HL-60/S4 treated with phorbol 12-myristate 13-acetate at 8.2 ng/mL for 4 days and 3 days (cell line): Measurements from ENCODE around the gene PSMD2.

ENCODE experiments used
- in situ Hi-C: fragments of 300-500 bp; cut with MboI; formaldehyde crosslinking; loops from 2 replicates; pipeline ENCODE4 v1.15.0; 2022; ENCODE audit warnings: low sequenced_read_pairs

PSMD2 gene

DNA sequence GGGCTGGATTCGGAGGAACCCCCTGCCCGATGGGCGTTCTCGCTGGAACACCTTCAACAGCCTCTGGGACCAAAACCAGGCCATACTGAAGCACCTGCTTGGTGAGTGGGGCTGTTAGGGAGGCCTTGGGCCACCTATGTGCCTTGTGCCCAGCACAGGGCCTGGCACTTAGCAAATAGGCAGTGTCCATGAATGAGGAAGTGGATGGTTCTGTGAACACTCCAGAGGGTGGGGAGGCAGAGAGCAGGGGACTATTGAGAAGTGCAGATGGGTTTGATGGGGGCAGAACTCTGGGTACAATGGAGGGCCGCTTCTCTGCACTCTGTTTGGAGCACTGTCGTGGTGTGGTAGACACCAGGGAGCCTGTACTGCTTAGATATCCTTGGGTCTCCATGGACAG, 21.7 kb upstream of the PSMD2 start:
- in situ Hi-C loops: no loop called here

GRCh38 chr3:184282941-184283340, 16.1 kb upstream of the PSMD2 start:
- in situ Hi-C loops: loop anchor here (10.0 kb wide), 1 partner anchor 388 kb away; no protein-coding TSS in a partner anchor

GRCh38 chr3:184283681-184284080, 15.4 kb upstream of the PSMD2 start:
- in situ Hi-C loops: loop anchor here (10.0 kb wide), 1 partner anchor 389 kb away; no protein-coding TSS in a partner anchor

- in situ Hi-C loops: loop anchor here (10.0 kb wide), 1 partner anchor 390 kb away; no protein-coding TSS in a partner anchor
Measured at GRCh38 chr3:184284696-184285095, 14.3 kb upstream of the PSMD2 start.

GRCh38 chr3:184289426-184289938, 9.6 kb upstream of the PSMD2 start:
- in situ Hi-C loops: loop anchor here (10.0 kb wide), 1 partner anchor 395 kb away; no protein-coding TSS in a partner anchor

GRCh38 chr3:184290331-184290730, 8.7 kb upstream of the PSMD2 start:
- in situ Hi-C loops: no loop called here

DNA sequence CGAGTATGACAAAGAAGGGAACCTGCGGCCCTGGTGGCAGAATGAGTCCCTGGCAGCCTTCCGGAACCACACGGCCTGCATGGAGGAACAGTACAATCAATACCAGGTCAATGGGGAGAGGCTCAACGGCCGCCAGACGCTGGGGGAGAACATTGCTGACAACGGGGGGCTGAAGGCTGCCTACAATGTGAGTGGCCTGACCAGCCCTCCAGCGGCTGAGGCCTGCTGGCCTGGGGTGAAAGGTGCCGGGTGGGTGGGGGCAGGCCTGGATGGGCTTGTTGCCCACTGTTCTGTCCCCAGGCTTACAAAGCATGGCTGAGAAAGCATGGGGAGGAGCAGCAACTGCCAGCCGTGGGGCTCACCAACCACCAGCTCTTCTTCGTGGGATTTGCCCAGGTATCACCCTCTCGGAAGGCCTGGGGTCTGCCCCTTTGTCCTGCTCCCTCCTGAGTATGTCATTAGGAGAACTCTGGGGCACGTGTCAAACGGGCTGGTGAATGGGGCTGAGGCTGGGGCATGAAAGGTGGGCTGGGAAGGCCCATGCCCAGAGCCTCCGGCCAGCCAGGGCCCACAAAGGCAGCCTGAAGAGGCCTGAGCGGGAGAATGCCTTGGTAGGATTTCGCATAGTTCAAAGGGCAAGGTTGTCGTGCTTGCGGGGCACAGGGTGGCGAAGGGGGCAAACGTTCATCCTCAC, 7.8 kb upstream of the PSMD2 start:
- in situ Hi-C loops: no loop called here

DNA sequence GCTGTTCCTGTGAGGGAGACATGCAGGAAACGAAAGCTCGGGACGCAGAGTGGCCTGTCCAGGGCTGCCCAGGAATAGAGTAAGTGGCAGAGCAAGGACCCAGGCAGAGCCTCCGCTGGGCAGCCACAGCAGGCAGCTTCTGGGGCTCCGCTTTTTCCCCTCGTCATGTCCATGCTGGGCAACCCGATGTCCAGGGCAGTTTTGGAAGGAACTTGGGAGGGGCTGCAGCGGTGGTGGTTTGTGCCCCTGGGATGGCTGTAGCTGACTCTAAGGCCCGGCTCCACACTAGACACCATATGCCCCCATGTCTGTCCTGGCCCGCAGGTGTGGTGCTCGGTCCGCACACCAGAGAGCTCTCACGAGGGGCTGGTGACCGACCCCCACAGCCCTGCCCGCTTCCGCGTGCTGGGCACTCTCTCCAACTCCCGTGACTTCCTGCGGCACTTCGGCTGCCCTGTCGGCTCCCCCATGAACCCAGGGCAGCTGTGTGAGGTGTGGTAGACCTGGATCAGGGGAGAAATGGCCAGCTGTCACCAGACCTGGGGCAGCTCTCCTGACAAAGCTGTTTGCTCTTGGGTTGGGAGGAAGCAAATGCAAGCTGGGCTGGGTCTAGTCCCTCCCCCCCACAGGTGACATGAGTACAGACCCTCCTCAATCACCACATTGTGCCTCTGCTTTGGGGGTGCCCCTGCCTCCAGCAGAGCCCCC, 7.1 kb upstream of the PSMD2 start:
- in situ Hi-C loops: no loop called here

DNA sequence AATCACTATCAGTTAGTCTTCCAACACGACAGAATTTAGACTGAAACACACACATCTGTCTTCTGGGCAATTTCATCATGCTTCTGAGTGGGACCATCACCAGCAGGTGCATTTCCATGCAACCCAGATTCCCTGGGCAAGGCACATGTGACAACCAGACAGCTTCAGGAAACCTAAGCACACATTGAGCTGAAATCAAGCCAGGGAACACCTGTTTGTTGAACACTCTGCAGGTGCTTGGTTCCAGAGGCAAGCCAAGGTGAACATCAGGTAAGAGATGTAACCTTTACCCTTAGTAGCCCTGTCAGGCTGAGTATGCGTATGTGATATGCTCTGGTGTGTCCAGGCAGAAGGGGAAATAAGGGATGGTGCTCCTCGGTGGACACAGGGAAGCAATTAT, 3.3 kb upstream of the PSMD2 start:
- in situ Hi-C loops: no loop called here

DNA sequence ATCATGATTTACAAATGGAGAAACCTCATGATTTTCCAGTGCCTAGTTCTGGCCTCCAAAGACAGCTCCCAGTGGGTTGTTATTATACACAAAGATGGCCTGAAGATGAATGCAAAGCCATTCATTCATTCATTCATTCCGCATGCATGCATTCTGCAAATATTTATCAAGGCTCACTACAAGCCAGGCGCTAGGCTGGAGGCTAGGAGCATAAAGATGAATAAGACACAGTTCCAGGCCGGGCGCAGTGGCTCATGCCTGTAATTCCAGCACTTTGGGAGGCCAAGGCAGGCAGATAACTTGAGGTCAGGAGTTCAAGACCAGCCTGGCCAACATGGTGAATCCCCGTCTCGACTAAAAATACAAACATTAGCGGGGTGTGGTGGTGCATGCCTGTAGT, 2.4 kb upstream of the PSMD2 start:
- in situ Hi-C loops: no loop called here

- in situ Hi-C loops: no loop called here
Measured at GRCh38 chr3:184299488-184300377, 692 bp downstream of the PSMD2 start.

- in situ Hi-C loops: no loop called here
Measured at GRCh38 chr3:184300378-184300720, 1.3 kb downstream of the PSMD2 start.

DNA sequence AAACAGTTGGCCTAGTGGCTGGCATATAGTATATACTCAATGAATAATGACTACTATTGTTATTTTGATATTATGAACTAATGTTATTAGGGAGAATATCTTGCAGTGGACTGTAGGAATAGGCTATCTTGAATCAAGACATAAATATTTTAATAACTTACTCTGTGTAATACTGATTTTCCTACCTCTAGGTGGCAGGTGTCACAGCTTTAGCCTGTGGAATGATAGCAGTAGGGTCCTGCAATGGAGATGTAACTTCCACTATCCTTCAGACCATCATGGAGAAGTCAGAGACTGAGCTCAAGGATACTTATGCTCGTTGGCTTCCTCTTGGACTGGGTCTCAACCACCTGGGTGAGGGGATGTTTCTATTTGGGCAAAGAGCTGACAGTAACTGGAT, 6.5 kb downstream of the PSMD2 start:
- in situ Hi-C loops: no loop called here

DNA sequence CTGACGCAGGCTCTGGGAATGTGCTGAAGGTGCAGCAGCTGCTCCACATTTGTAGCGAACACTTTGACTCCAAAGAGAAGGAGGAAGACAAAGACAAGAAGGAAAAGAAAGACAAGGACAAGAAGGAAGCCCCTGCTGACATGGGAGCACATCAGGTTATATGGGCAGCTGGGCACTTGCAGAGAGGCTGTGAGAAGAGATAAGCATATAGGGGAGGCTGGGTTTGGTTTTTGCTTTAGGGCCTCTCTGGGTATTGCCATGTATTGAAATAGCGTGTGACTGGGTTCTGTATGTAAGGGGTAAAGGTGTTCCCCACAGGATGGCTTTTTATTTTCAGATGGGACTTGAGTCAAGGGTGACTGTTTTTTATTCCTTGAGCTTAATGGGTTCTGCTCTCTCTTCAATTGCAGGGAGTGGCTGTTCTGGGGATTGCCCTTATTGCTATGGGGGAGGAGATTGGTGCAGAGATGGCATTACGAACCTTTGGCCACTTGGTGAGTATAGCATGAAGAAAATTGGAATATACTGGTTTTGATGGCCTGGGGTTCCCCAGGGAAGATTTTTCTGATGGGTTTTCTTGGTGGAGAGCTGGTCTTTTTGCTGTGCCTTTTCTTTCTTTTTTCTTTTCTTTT, 7.4 kb downstream of the PSMD2 start:
- in situ Hi-C loops: no loop called here

GRCh38 chr3:184307915-184308314, 8.9 kb downstream of the PSMD2 start:
- in situ Hi-C loops: no loop called here

GRCh38 chr3:184308744-184309143, 9.7 kb downstream of the PSMD2 start:
- in situ Hi-C loops: no loop called here

- in situ Hi-C loops: no loop called here
Measured at GRCh38 chr3:184311633-184312032, 12.6 kb downstream of the PSMD2 start.

DNA sequence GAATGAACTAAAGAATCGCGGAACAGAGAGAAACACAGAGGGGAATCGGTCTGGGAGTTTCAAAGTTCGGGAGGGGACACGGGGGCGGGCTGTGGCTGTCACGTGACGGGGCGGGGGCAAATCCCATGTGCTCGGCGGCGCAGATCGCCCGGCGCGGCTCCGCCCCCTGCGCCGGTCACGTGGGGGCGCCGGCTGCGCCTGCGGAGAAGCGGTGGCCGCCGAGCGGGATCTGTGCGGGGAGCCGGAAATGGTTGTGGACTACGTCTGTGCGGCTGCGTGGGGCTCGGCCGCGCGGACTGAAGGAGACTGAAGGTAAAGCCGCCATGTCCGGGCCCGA, 15.3 kb downstream of the PSMD2 start, which contains the start of gene EIF4G1:
Gene EIF4G1, plus strand, starts transcription at position 244 of the 337 bp plus-strand sequence. CDS start 1,191 bp downstream, outside the sequence.
- in situ Hi-C loops: no loop called here

DNA sequence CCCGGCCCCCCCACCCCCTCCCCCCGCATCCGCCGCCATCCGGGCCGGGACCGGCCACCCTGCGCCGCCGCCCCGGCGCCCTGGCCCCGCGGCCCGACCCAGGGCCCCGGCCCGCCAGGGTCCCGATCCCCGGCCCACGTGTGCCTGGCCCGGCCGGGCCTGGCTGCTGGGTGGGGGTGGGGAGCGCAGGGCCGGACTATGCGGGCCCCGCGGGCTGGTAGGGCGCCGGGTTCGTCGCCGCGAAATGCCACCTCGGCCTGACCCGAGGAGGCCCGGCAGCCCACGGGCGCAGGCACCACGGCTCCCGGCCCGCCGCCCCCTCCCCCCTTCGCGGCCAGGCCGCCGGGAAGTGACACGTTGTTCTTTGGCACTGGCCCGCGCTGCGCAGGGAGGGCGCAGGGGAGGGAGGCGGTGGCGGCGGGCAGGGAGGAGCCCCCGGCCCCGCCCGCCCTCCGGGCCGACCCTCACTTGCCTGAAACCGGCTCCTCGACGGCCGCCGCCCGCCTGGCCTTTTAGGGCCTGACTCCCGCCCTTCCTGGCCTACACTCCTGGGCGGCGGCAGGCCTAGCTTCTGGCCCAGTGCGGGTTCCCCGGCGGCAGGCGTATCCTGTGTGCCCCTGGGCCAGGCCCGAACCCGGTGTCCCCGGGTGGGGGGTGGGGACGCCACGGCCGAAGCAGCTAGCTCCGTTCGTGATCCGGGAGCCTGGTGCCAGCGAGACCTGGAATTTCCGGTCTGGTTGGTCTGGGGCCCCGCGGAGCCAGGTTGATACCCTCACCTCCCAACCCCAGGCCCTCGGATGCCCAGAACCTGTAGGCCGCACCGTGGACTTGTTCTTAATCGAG, 15.9 kb downstream of the PSMD2 start:
- in situ Hi-C loops: no loop called here

DNA sequence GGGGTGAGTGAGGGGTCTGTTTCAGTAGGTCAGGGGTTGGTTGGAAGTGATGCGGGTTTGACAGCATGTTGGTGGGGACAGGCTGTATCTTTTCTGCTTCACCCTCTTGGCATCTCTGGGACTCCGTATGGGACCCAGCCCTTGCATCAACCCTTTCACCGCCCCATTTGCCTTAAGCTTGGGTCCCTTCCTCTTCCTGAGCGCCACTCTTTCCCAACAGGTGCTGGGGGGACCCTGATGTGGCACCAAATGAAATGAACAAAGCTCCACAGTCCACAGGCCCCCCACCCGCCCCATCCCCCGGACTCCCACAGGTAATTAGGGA, 16.5 kb downstream of the PSMD2 start:
- in situ Hi-C loops: no loop called here
